Breast epithelium (tissue), 3 donors: ENCODE results near the gene MTUS2.

Experiments
- POLR2A ChIP-seq: fragments of 450-650 bp; IDR thresholded peaks from one replicate; pipeline ENCODE4 v1.6.1; 2016; ENCODE audit warnings: antibody characterized with exemption, mild to moderate bottlenecking, moderate library complexity
- POLR2AphosphoS5 ChIP-seq, 3 donors: sonication (generic); formaldehyde crosslinking; IDR thresholded peaks; one replicate each; pipeline ENCODE4 v1.6.1; 2017; ENCODE audit warnings: antibody characterized with exemption in 3 of 3
- TF ChIP-seq, protein P1 (sequence below), 3 donors: fragments of 450-650 bp; IDR thresholded peaks; one replicate each; pipeline ENCODE4 v1.5.1; 2016 to 2017; ENCODE audit warnings: antibody characterized with exemption in 3 of 3, mild to moderate bottlenecking in 3 of 3, moderate library complexity in 3 of 3

DNA sequence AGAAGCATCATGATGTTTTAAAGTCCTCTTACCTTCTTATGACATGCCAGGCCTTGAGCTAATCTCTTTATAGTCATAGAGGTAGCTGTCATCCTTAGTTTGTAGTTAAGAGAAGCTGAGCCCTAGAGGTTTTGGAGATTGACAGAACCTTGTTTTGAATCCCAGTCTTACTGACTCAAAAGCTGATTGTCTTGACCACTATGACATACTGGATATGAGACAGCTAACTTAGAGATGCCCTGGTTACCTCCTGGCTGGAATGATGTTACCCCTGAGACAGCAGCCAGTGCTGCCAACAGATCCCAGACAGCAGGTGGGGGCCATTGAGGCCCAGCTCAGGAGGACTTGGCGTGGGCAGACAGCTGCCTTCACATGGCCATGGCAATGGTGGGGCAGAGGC, 311.0 kb downstream of the MTUS2 start:
- TF ChIP-seq POLR2A (no peak), POLR2AphosphoS5 (IDR thresholded peaks at IDR 0.05) (no peak)
- TF ChIP-seq, protein P1, sequence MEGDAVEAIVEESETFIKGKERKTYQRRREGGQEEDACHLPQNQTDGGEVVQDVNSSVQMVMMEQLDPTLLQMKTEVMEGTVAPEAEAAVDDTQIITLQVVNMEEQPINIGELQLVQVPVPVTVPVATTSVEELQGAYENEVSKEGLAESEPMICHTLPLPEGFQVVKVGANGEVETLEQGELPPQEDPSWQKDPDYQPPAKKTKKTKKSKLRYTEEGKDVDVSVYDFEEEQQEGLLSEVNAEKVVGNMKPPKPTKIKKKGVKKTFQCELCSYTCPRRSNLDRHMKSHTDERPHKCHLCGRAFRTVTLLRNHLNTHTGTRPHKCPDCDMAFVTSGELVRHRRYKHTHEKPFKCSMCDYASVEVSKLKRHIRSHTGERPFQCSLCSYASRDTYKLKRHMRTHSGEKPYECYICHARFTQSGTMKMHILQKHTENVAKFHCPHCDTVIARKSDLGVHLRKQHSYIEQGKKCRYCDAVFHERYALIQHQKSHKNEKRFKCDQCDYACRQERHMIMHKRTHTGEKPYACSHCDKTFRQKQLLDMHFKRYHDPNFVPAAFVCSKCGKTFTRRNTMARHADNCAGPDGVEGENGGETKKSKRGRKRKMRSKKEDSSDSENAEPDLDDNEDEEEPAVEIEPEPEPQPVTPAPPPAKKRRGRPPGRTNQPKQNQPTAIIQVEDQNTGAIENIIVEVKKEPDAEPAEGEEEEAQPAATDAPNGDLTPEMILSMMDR (IDR thresholded peaks at IDR 0.05) = no peak
